Measurements from ENCODE around the gene EXOC6B.

GRCh38 chr2:72413716-72414115, 412.1 kb downstream of the EXOC6B start:
- TF ChIP-seq SRF (IDR thresholded peaks at IDR 0.05; ENCODE audit: low read depth, low read length), result no peak
- TF ChIP-seq, protein P1, sequence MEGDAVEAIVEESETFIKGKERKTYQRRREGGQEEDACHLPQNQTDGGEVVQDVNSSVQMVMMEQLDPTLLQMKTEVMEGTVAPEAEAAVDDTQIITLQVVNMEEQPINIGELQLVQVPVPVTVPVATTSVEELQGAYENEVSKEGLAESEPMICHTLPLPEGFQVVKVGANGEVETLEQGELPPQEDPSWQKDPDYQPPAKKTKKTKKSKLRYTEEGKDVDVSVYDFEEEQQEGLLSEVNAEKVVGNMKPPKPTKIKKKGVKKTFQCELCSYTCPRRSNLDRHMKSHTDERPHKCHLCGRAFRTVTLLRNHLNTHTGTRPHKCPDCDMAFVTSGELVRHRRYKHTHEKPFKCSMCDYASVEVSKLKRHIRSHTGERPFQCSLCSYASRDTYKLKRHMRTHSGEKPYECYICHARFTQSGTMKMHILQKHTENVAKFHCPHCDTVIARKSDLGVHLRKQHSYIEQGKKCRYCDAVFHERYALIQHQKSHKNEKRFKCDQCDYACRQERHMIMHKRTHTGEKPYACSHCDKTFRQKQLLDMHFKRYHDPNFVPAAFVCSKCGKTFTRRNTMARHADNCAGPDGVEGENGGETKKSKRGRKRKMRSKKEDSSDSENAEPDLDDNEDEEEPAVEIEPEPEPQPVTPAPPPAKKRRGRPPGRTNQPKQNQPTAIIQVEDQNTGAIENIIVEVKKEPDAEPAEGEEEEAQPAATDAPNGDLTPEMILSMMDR (IDR thresholded peaks at IDR 0.05; ENCODE audit: control extremely low read depth in 1 of 3, insufficient read depth in 1 of 3, low read depth in 1 of 3, low read length in 3 of 3), result no peak
- TF ChIP-seq, protein P2, sequence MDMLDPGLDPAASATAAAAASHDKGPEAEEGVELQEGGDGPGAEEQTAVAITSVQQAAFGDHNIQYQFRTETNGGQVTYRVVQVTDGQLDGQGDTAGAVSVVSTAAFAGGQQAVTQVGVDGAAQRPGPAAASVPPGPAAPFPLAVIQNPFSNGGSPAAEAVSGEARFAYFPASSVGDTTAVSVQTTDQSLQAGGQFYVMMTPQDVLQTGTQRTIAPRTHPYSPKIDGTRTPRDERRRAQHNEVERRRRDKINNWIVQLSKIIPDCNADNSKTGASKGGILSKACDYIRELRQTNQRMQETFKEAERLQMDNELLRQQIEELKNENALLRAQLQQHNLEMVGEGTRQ (IDR thresholded peaks at IDR 0.05; ENCODE audit: low read length), result no peak
- TF ChIP-seq HDAC2 (IDR thresholded peaks at IDR 0.05; ENCODE audit: borderline replicate concordance in 1 of 2, low read depth in 2 of 2, low read length in 2 of 2), result no peak
- no peak for TF ChIP-seq JUN (IDR thresholded peaks at IDR 0.05; ENCODE audit: low read depth, low read length)
- no peak for TF ChIP-seq EZH2 (IDR thresholded peaks at IDR 0.05; ENCODE audit: low read depth, low read length, severe bottlenecking)
- no peak for TF ChIP-seq NRF1 (IDR thresholded peaks at IDR 0.05; ENCODE audit: low read depth, low read length)
